GM21526 (cell line): ENCODE results near the gene TSPAN4.

ENCODE experiments used
- ATAC-seq: cut with Tn5 transposase; IDR thresholded peaks from one replicate; pipeline ENCODE4 v1.9.1; 2021; ENCODE audit warnings: moderate library complexity; ENCODE audit not compliant: unreplicated experiment, low FRiP score

Gene TSPAN4

DNA sequence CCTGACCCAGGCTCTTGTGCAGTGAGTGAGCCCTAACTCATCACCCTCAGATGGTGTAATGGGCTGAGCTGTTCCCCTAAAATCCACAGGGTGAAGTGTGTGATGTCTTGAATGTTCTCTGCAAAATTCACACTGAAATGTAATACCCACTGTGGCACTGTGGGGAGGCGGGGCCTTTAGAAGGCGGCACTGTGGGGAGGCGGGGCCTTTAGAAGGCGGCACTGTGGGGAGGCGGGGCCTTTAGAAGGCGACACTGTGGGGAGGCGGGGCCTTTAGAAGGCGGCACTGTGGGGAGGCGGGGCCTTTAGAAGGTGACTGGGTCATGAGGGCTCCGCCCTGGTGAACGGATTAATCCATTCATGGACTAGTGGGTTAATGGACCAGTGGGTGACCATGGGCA lies 34.9 kb downstream of the TSPAN4 start:
- ATAC-seq = no peak

GRCh38 chr11:880447-880846 lies 37.8 kb downstream of the TSPAN4 start:
- ATAC-seq = no peak

- ATAC-seq = no peak
These were observed 39.9 kb downstream of the TSPAN4 start for GRCh38 chr11:882596-882995.

- no peak for ATAC-seq
These were observed 40.9 kb downstream of the TSPAN4 start for GRCh38 chr11:883527-883926.

GRCh38 chr11:884578-885070 lies 42.0 kb downstream of the TSPAN4 start:
- ATAC-seq = no peak

DNA sequence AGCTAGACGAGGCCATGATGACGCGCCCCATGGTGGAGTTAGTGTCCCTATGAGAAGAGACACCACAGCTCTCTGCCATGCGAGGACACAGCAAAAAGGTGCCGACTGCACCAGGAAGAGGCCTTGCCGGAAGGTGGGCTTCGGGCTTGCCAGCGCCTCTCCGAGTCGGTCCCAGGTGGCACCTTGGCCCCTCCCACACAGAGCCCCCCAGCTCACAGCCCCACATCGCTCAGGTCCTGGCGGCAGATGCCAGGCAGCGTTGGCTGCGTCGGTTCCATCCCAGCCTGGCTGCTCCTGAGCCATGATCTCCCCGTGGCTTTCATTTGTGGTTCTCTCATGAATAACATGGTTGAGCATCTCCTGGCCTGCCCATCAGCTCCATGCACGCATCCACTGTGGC lies 43.9 kb downstream of the TSPAN4 start:
- no peak for ATAC-seq

DNA sequence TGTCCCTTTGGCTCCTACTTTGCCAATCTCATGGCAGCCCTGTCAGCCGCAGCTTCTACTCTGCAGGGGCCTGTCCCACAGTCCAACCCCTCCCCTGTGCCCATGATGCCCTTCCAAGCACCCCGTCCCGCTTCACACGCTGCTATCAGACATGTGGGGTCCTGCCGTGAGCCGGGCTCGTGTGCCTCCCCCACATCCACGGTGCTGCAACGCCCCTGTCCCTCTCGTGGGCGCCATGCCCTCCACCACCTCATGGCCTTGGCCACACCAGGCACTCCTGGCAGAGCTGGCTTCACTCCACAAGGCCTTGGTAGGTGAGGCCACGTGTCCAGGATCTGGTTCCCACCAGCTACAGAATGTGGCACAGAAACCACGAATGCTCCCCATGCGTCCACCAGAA lies 44.9 kb downstream of the TSPAN4 start:
- ATAC-seq = no peak

DNA sequence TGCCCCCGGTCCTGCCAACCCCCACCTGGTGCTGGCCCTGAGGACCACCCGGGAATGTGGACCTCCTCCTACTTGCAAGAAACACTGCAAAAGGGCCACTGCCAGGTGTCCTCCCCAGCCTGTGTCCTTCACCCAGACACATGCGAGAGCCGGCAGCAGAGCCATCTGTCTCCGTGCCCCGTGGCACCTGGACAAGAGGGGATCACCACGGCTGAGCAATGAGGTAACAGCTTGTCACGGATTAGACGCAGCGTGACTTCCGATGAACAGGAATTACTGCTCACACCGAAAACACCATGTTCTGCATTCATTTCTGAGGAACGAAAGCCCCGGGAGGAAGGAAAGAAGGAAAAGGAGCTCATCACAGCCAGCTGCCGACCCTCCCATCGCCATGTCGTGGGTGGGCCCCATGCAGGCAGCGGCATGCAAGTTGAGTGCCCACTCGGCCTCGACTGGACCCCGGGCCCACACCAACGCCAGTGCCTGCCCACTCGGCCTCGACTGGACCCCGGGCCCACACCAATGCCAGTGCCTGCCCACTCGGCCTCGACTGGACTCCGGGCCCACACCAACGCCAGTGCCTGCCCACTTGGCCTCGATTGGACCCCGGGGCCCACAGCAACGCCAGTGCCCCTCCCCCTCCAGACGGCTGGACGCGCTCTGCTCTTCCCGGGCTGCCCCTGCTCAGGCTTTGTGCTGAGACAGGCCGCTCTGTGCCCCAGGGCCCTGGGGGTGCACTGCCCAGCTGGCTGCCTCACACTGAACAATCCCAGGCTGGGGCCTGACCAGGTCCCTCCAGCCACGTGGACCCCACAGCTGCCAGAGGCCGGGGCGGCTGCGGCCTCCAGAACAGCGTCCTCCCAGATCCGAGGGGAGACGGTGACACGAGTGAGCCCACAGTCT lies 45.9 kb downstream of the TSPAN4 start:
- ATAC-seq = no peak

DNA sequence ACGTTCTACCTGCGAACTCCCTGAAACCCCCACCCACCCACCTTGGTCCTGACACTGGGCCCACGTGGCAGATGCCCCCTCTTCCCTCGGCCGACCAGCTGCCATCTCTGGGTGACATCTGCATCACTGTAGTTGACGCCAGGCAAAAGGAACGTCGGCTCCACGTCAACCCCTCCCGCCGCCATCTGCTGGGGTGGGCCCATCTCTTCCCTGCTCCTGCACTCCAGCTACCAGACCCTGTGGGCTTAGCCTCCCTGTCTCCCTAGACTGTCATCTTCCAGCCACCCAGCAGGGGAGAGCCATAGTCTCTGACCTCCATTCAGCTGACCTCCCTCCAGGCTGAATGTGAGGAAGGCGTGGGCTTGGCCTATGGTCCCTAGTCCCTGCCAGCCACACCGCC lies 46.6 kb downstream of the TSPAN4 start:
- no peak for ATAC-seq

GRCh38 chr11:889687-890475 lies 47.2 kb downstream of the TSPAN4 start:
- ATAC-seq = no peak

- no peak for ATAC-seq
These were observed 48.3 kb downstream of the TSPAN4 start for GRCh38 chr11:890794-891540.

DNA sequence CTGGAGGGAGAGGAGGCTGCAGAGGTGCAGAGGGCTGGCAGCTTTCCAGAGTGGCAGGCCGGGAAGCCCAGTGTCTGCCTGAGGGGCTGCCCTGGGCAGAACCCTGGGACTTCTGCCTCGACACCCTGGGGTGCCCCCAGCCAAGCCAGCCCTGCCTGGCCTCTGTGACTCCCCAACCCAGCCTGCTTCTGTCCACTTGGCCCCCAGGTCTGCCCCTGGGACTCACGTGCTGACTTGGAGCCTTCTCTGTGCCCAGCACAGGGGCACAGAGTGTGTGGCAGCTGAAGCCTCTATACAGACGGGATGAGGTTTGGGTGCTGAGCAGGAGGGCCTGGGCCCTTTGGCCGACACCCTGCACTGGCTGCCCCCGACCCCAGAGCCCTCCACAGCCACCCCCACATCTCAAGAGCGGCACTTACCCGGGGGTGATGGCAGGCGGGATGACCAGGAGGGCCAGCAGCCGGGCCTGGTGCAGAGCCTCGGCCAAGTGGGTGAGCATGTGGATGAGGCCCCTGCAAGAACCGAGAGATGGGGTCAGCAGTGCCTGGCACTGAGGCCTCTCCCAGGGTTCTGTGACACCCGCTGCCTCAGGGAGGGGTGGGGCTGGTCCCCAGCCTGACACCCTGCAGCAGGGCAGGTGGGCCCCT lies 50.5 kb downstream of the TSPAN4 start:
- ATAC-seq = no peak

GRCh38 chr11:894575-895201 lies 52.0 kb downstream of the TSPAN4 start:
- no peak for ATAC-seq

GRCh38 chr11:895331-896110 lies 52.9 kb downstream of the TSPAN4 start:
- no peak for ATAC-seq

DNA sequence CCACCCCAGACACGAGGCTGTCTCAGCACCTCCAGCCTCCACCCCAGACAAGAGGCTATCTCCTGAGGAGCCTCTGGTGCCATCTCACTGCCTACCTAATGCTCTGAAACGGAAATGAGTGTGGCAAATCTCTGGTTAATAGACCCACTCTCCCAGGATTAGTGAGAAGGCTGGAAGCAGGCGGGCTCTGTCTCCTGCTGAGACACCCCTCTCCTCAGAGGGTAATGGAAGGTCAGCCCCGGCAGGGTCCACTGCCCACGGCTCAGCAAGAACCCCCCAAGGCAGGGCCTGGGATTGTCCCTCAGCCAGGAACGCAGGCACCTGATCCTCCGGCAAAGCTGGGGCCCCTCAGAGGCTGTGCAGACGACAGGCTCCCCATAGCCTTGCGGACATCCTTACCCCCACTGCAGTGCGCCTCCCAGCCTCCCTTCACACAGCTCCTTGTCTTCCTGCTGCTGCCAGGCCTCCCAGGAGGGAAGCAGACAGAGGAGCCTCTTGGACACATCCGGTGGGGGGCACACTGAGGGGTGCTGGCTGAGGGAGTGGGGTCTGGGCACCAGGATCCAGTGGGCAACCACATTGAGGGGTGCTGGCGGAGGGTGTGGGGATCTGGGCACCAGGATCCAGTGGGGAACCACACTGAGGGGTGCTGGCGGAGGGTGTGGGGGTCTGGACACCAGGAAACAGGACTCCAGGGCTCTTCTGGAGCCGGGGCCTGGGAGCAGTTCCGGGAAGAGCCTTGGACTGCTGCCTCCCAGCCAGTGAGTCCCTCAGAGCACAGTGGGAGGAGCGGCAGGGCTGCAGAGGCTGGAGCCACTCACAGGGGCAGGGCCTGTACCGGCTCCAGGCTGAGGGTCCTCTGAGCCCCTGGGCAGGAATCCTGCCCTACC lies 54.8 kb downstream of the TSPAN4 start:
- ATAC-seq = no peak

- no peak for ATAC-seq
These were observed 55.5 kb downstream of the TSPAN4 start for GRCh38 chr11:898143-898511.

- ATAC-seq = no peak
These were observed 56.0 kb downstream of the TSPAN4 start for GRCh38 chr11:898540-899190.

DNA sequence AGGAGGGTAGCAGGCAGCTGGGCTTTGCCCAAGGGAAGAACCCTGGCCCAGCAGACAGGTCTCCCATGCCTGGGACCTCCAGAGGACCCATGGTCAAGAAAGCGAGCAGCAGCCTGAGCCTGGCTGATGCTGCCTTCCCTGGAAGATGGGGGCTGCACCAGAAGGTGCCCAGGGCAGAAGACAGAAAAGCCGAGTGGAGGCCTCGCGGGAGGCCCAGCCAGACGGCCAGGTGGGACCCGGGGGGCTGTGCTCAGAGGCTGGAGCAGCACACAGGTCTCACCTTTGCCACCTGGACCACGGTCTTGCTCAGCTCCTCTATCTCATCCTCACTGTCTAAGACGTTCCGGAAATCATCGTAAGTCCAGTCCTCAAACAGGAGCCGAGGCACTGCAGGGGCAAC lies 57.1 kb downstream of the TSPAN4 start:
- ATAC-seq = no peak
